ENCODE results near the gene PCNP. TPM values are rescaled to one million over a fixed set of nuclear protein-coding genes. Genes with fewer than 3 reads are reported as not detected.
"Not testable (repeated sequence)": the region's sequence is repeated elsewhere in the genome, so short reads cannot be mapped to it uniquely, and the experiment has no call there.

The PCNP gene, protein sequence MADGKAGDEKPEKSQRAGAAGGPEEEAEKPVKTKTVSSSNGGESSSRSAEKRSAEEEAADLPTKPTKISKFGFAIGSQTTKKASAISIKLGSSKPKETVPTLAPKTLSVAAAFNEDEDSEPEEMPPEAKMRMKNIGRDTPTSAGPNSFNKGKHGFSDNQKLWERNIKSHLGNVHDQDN
- 65.5 and 98.7 TPM in 2 replicates for total RNA-seq

DNA sequence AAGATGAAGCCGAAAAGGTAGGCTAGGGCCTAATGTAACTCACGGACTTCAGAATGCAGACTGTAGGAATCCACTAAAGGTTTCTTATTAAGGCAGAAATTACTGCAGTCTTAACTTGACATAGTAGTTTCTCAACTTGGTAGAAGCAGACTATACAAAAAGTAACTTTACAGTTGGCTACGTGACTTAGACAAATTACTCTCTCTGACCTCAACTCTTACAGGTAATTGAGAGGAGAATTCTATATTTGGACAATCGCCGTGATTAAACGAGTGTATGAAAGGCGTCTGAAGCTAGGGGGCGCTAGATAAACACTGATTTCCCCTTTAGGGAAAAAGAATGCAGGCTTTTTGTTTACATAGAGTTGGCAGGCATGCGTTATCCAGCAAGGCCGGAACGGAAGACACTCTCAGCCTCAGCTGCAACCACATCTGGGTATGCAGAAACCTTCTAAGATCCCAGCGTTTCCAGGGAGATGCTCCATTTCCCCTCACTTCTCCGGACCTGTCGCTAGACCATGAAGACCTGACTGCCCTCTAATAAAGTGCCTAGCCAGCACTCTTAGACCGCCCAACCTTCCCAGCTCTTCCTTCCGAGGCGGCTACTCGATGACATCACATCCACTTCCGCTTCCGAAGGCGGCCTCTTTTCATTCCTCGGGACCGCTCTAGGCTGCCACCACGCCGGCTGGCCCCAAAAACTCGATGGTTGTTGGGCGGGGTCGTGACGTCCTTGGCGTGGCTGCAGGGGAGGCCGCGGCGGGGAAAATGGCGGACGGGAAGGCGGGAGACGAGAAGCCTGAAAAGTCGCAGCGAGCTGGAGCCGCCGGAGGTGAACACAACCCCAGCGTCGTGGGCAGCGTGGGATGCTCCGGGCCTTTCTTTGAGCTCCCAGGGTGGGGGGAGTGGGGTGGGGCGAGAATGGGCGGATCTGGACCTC is at the start of gene PCNP:
Gene PCNP (plus strand): TSS at position 732 of the 939 bp plus-strand sequence. CDS start 36 bp downstream, at position 768.
- peak; percentile 100 for DNase-seq

DNA sequence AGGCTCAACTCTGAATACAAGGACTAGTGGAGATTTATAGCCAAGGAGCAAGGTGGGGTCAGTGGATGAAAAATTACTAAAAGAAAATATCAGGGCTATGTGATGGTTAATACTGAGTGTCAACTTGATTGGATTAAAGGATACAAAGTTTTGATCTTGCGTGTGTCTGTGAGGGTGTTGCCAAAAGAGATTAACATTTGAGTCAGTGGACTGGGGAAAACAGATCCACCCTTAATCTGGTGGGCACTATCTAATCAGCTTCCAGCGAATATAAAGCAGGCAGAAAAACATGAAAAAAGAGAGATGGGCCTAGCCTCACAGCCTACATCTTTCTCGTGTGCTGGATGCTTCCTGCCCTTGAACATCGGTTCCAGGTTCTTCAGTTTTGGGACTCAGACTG is 46.5 kb upstream of the PCNP start:
- no peak for DNase-seq

DNA sequence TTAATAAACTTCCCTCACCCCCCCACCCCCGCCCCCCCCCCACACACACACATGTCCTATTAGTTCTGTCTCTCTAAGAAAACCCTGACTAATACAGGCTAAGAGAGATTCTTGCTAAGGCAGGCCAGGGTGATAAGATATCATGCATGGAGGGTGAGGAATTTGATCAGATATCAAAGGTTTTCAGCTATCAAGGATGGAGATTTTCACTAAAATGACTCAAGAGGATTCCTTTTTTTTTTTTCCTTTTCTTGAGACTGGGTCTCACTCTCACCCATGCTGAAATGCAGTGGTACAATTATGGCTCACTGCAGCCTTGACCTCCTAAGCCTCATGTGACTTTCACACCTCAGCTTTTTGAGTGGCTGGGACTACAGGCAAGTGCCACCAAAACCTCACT is 46.1 kb upstream of the PCNP start:
- no peak for DNase-seq

DNA sequence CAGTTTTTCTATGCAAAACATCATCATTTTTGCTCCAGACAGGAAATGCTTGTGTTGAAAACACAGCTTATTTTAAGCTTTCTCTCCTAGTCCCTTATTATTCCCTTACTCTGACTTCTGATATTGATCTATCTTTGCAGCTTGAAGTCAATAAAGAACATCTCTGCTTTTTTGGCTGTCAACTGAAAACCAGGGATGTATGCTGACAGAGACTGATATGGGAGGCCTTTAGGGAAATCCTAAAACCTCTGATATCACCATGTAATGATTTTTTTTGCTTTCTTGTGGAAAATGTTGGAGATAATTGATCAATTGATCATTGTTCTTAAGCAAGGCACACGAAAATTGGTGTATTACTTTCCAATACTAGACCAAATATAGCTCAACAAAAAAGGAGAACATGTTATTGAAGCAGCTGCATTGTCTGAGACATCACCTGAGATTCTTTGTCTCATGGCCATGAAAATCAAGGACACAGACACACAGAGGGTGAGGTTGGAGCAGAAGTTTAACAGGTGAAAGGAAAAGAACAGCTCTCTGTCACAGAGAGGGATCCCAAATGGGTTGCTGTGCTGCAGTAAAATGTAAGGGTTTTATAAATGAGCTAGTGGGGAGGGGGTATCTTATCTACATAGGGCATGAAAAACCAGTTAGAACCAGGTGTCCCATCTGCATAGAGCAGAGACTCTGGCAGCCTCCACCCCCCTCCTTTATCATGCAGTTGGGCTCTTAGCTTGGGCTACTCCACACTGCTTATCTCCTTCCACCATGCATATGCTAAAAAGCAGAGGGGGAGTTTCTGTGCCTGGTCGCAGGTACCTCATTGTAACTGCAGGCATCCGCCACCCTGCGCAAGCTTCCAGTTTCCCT is 43.9 kb upstream of the PCNP start:
- no peak for DNase-seq

DNA sequence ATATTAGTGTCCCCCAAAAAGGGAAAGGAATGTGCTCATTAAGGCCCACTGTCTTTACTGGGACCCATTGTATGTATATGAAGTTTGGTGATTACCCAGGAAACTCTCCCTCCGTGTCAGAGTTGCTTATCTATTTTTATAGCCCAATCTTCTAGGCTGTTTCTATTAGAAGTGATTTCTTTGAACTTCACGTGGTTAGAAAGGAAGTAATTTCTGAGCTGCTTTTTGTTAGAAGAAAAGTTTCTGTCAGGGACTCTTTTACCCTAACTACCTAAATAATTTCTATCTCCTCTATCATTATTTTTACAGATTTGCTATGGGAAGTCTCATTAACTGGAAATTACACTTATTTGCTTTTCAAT is 43.3 kb upstream of the PCNP start:
- no peak for DNase-seq

DNA sequence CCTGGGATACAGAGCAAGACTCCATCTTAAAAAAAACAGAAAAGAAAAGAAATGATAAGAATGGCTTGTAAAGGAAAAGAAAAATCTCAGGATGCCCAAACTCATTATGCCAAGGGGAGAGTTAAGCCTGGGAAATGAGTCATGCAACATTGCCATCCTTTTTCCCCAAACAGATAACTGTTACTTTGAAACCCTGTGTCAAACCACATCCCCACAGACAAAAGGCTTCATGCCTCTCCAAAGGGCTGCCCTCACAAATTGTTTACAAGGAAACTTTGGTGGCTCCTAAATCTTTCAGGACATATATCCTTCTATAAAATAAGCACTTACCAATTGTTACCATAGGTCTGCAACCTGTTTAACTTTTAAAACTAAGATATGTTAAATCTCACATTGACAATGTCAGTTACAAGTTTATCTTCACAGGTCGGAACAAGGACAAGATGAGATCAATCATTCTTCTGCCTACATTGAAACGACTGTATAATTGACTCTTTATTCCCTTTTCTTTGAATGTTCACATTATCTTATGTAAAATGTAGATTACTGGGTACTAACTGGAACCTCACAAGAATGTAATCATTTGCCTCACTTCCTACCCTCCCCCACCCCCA is 42.4 kb upstream of the PCNP start:
- peak; percentile 31 for DNase-seq

DNA sequence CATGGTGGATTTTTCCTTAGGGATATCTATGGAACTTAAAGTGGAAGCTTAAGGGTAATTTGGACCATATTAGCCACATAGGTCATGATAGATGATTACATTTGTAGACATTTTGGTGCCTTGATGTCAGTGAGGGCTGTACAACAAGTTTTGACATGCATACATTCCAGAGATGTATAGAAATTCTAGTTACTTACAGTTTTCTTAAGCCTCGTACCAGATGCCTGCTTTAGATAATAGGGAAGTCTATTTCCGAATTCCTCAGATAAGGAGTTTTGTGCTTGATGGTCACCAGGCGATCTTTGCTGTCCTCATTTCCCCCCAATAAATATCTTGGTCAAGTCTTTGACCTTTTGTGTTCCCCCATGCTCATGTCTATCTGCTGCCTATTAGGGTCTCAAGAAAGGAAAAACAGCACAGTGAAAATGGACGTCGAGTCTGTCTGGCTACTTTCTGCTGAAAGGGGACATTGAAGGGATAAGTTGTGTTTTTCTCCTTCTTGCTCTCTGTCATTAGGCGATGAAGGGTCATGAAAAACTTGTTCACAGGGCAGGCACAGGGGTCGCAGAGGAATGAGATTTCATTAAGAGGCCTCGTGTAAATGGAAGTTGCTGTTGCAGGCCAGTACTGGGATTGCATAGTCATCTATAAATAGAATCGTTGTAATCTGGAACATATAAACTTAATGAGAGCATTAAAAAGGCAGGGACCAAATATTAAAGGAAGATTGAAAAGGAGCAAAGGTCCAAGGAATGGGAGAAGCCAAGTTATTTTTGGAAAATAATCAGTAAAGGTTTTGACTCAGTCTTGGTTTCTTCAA is 41.0 kb upstream of the PCNP start:
- DNase-seq = no peak

DNA sequence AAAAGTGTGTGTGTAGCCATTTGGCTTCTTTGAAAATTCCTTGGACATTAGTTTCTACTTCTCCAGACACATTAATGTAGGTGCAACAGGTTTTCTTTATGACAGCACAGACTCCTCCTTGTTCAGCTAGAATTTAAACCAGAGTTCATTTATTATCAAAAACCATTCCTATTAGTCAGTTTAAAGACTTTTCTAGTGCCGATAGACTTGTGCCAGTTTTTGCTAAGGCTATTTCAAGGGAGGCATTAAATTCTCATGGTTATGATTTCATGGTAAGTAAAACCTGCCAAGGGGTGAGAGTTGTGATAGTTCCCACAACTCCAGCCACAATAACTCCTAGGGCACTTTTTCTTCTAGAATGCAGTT is 40.4 kb upstream of the PCNP start:
- DNase-seq = no peak

DNA sequence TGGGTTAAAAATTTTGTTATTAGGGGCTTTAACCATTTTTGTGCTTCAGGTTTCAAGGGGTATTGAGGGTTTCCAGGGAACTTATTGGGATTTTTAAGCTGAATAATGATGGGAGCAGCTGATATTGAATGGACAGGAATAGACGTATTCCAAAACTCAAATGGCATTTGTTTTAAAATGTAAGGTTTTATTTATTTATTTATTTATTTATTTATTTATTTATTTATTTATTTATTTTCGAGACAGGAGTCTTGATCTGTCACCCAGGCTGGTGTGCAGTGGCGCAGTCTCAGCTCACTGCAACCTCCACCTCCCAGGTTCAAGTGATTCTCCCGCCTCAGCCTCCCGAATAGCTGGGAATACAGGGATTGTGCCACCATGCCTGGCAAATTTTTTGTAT is 38.8 kb upstream of the PCNP start:
- no peak for DNase-seq

DNA sequence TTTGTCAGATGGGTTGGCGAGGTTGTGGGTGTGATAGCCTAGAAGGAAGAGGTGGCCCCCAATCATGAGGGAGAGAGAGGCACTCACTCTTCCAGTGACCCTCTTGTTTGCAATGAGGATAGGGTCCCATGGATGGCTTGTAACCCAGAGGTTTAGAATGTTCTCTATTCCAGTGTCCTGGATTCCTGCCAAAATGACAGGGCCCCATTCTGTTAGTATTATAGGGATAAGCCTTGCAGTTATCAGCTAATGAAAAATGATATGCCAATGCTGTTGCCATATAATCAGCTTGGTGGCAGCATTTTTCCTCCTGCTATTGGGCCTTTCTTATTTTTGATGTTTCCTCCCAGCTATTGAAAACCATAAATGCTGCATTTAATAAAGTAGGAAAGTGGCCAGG is 37.7 kb upstream of the PCNP start:
- no peak for DNase-seq

DNA sequence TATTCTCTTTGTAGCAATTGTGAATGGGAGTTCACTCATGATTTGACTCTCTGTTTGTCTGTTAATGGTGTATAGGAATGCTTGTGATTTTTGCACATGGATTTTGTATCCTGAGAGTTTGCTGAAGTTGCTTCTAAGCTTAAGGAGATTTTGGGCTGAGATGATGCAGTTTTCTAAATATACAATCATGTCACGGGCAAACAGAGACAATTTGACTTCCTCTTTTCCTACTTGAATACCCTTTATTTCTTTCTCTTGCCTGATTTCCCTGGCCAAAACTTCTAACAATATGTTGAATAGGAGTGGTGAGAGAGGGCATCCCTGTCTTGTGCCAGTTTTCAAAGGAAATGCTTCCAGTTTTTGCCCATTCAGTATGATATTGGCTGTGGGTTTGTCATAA is 37.0 kb upstream of the PCNP start:
- not testable (repeated sequence) for DNase-seq

DNA sequence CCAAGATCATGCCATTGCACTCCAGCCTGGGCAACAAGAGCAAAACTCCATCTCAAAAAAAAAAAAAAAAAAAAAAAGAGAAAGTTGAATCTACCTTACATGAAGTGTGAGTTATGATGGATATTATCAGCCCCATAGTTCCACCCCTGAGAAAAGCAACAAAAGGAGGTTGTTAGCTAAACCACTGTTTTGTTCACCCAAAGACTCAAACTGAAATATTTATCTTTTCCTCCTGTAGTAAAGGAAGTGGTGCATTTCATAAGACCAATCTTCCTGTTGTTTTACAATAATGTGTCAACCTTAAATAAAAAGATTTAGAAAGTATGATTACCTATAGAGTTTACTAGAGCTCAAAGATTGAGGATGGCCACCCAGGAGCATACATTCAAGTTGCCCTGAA is 31.0 kb upstream of the PCNP start:
- DNase-seq = no peak

DNA sequence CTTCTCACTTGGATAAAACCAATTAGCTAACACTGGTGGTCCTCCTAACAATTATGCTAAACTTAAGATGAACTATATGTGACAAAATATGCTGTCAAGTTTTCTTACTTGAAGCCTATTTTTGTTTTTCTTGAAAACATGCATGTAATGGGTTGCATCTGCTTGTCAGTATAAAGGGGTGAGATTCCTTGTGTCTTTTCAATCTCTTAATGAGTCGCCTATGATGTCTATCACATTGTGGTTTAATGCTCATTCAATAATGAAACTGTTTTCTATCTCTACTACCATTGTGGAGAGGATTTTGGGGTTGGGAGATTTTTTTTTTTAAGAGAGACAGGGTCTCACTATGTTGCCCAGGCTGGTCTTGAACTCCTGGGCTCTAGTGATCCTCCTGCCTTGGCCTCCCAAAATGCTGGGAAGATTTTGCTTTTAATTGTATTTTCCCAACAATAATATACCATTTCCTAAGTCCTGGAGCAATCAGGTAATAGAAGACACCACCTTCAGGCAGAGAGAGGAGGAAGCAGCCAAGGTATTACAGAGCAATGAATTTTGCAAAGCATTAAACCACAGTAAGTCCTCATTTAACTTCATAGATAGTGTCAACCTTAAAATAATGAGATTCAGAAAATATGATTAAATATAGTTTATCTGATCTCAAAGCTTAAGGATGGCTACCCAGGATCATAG is 29.7 kb upstream of the PCNP start:
- DNase-seq = no peak

DNA sequence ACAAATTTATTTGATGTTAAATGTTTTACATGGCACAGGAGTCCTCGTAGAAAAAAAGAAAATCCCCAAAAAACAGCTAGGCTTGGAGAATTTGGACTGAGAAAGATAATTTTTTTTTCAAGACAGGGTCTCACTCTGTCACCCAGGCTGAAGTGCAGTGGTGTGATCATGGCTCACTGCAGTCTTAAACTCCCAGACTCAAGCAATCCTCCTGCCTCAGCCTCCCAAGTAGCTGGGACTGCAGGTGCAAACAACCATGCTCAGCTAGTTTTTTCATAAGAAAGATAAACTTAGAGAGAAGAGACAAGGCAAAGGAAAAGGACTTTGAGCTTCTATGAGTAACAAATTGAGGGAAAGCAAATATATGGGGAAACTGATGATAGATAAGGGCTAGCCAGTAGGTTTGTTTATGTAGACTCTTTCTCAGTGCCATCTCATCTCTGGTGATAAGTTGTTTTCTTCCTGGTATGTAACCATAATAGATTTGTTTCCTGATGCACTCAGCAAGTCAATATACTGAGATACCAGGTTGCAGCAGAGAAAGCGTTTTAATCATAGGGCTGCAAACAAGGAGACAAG is 25.4 kb upstream of the PCNP start:
- DNase-seq = no peak

DNA sequence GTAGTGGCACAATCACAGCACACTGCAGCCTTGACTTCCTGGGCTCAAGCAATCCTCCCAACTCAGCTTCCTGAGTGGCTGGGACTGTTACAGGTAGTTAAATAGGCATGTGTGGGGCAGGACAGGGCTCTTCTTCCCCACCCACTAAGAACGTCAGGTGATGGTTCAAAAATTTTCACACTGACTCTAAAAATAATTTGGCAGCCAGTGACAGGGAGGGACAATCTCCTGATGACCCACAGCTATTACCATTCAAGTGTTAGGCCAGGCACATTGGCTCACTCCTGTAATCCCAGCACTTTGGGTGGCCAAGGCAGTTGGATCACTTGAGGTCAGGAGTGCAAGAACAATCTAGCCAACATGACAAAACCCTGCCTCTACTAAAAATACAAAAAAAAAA is 24.5 kb upstream of the PCNP start:
- DNase-seq = no peak

DNA sequence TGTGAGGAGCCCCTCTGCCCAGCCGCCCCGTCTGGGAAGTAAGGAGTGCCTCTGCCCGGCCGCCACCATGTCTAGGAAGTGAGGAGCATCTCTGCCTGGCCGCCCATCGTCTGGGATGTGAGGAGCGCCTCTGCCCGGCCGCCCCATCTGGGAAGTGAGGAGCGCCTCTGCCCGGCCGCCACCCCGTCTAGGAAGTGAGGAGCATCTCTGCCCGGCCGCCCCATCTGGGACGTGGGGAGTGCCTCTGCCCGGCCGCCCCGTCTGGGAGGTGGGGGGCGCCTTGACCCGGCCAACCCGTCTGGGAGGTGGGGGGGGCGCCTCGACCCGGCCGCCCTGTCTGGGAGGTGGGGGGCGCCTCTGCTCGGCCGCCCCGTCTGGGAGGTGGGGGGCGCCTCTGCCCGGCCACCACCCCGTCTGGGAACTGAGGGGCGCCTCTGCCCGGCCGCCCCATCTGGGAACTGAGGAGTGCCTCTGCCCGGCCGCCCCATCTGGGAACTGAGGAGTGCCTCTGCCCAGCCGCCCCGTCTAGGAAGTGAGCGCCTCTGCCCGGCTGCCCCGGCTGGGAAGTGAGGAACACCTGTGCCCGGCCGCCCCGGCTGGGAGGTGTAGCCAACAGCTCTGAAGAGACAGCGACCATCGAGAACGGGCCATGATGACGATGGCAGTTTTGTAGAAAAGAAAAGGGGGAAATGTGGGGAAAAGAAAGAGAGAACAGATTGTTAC is 22.5 kb upstream of the PCNP start:
- DNase-seq = not testable (repeated sequence)

DNA sequence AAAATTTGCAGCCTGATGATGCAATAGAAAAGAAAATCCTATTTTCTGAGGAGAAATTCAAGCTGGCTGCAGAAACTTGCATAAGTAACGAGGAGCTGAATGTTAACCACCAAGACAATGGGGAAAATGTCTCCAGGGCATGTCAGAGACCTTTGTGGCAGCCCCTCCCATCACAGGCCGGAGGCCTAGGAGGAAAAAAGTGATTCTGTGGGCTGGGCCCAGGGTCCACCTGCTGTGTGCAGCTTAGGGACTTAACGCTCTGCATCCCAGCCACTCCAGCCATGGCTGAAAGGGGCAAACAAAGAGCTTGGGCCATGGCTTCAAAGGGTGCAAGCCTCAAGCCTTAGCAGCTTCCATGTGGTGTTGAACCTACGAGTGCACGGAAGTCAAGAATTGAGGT is 20.6 kb upstream of the PCNP start:
- not testable (repeated sequence) for DNase-seq

DNA sequence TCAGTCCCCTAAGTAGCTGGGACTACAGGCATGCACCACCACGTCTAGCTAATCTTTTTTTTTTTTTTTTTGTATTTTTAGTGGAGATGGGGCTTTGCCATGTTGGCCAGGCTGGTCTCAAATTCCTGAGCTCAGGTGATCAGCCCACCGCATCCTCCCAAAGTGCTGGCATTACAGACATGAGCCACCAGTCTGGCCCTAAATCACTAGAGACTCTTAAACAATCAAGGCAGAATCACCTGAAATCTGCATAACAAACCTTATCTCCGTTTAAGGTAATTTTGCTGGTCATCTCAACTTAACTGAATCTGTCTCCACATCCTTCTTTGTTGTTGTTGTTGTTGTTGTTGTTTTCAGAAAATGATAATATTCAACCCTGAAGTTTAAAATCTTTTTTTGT is 17.9 kb upstream of the PCNP start:
- no peak for DNase-seq

DNA sequence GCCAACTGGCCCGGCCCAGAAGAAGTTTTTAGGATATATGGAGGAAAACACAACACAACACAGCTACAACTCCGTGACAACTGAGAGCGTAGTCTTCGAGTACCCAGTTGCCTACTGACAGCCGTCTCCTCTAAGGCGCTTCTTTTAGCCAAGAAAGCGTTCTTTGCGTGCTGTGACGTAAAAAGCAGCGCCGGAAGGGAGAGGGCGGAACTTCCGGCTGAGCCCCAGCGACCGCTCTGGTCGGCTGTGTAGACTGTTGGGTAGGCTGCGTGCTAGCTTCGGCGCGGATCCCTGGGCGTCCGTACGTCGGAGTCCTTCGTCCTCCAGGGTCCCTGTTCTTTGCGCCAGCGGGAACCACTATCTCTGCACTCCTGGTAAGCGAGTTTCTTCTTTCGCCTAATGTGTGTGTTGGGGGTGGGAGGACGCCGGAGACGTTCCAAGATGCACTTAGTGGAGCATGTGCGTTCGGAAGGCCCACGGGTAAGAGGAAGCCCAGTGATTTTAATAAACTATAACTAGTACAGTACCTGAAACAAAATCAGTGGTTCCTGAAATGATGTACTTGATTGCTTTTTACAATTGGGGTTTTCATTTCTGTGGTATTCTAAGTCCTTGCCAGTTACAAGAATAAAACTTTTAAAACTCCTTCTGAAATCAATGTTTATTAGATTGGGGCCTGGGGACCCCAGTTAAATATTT is 12.2 kb upstream of the PCNP start, which contains the start of gene TRMT10C:
Gene TRMT10C (plus strand): TSS at position 239 of the 699 bp plus-strand sequence. CDS start 2,914 bp downstream, outside the sequence.
- peak; percentile 96 for DNase-seq

Data from dermis blood vessel endothelial cell (primary cell).